Common myeloid progenitor, CD34-positive (primary cell): ENCODE measurements around the gene ZFP69B.

Experiments used
- CTCF ChIA-PET: fragments of 350-600 bp; sonication (Branson Sonifier 250); formaldehyde crosslinking; loops from one replicate; lab custom pipeline; 2021; ENCODE audit warnings: antibody characterized with exemption; lab: Charles Lee
- POLR2A ChIA-PET: fragments of 350-600 bp; sonication (Branson Sonifier 250); formaldehyde crosslinking; loops from one replicate; lab custom pipeline; 2021; ENCODE audit warnings: antibody characterized with exemption; lab: Charles Lee
- DNase-seq, 3 donors: peaks; one replicate each; pipeline versions ENCODE4 v3.0.0 to v3.0.0-alpha.2; 2013
- H3K27ac ChIP-seq, 2 experiments: 1 replicate in 1 of 2; 2 replicates in 1 of 2; pipeline ENCODE4 v1.7.0; 2013; ENCODE audit warnings: inconsistent platforms in 2 of 2, low read length in 2 of 2, mild to moderate bottlenecking in 2 of 2, low read depth in 1 of 2, moderate library complexity in 1 of 2; ENCODE audit not compliant: severe bottlenecking in 2 of 2, insufficient read depth in 1 of 2, poor library complexity in 1 of 2
- H3K27me3 ChIP-seq, 5 experiments: replicated peaks in 2 of 5; 1 replicate in 3 of 5; 2 replicates in 2 of 5; pipeline versions ENCODE4 v1.6.1 to v1.7.0; 2013; ENCODE audit warnings: low read length in 4 of 5, mild to moderate bottlenecking in 2 of 5, moderate library complexity in 2 of 5, inconsistent platforms in 1 of 5; ENCODE audit not compliant: insufficient read depth in 5 of 5, control insufficient read depth in 4 of 5
- H3K36me3 ChIP-seq, 4 experiments: 1 replicate in 2 of 4; 2 replicates in 2 of 4; pipeline versions ENCODE4 v1.6.1 to v1.7.0; 2013; ENCODE audit warnings: low read length in 3 of 4, control low read depth in 1 of 4, mild to moderate bottlenecking in 1 of 4; ENCODE audit not compliant: control insufficient read depth in 4 of 4, insufficient read depth in 4 of 4
- H3K4me1 ChIP-seq, 4 experiments: 1 replicate in 3 of 4; 2 replicates in 1 of 4; pipeline versions ENCODE4 v1.6.1 to v1.7.1; 2013; ENCODE audit warnings: low read length in 3 of 4, mild to moderate bottlenecking in 3 of 4, control low read depth in 1 of 4, inconsistent platforms in 1 of 4, moderate library complexity in 1 of 4; ENCODE audit not compliant: control insufficient read depth in 4 of 4, insufficient read depth in 4 of 4; ENCODE audit errors: control extremely low read depth in 1 of 4
- H3K4me3 ChIP-seq, 7 experiments: 1 replicate in 4 of 7; 2 replicates in 3 of 7; pipeline versions ENCODE4 v1.5.1 to v1.7.0; 2013; ENCODE audit warnings: mild to moderate bottlenecking in 7 of 7, low read length in 6 of 7, moderate library complexity in 6 of 7, inconsistent platforms in 2 of 7, low read depth in 2 of 7, control low read depth in 1 of 7; ENCODE audit not compliant: insufficient read depth in 4 of 7, control insufficient read depth in 1 of 7; ENCODE audit errors: extremely low read depth in 1 of 7
- H3K9me3 ChIP-seq, 5 experiments: 1 replicate in 4 of 5; 2 replicates in 1 of 5; pipeline versions ENCODE4 v1.6.1 to v1.7.1; 2013; ENCODE audit warnings: low read length in 4 of 5, mild to moderate bottlenecking in 2 of 5, inconsistent platforms in 1 of 5, low read depth in 1 of 5, moderate library complexity in 1 of 5; ENCODE audit not compliant: control insufficient read depth in 4 of 5, insufficient read depth in 2 of 5; ENCODE audit errors: control extremely low read depth in 1 of 5
- WGBS: methylation state at CpG from one replicate; pipeline ENCODE4 v1.1.5; 2013; ENCODE audit not compliant: insufficient coverage; 5-methylcytosine and 5-hydroxymethylcytosine counted together

Gene ZFP69B

DNA sequence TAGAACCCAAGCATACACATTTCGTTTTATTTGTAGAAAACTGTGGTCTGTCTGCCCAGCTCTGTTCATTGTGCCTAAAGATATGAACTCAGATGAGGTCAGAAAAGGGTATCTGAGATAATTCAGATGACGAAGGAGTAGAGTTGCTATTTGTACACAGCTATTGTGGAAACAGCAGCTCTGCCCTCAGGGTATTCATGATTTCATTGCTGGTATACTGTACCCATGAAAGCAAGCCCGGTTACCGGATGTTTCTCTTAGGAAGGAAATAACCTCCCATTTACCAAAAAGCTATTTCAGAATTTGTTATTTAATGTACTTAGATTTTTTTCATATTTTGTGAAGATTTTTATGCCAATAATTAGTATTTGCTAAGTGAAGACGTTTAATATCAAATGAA is 39.0 kb upstream of the ZFP69B start:
- Histone ChIP-seq H3K9me3 (no peaks in the 10 kb centered on the region), H3K4me3 (no peak overlapping the region), H3K4me1 (no peaks in the 10 kb centered on the region), H3K36me3 (peaks cover 25 to 72% (median 61%) of the 10 kb centered on the region in 4 experiments), H3K27me3 (no peaks in the 10 kb centered on the region), H3K27ac (no peak overlapping the region)
- ChIA-PET POLR2A (no interaction called here), CTCF (interaction anchor here (0.7 to 1.8 kb wide), 6 partner anchors 10 to 228 kb away, joined by 3 to 5 read pairs (median 3); no protein-coding TSS in a partner anchor)
- WGBS: 94% methylated on average over 2 of the region's 5 CpGs
- no peak for DNase-seq

DNA sequence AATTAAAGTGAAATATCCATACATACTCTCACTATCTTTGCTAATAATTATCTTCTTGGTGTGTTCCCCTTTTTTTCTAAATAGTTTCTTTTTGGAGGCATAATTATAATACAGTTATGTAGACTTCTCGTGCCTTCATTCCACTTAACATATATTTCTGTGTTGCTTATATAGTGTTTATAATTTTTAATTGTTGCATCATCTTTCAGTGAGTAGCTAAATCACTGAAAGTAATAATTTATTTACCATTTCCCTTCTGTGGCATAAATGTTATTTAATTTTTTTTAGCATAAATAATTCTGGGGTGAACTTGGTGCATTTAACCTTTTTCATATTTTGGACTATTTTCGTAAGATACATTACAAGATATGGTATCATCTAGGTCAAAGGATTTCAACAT is 38.4 kb upstream of the ZFP69B start:
- POLR2A ChIA-PET: no interaction called here
- peaks cover 30 to 74% (median 65%) of the 10 kb centered on the region in 4 experiments for H3K36me3 ChIP-seq

DNA sequence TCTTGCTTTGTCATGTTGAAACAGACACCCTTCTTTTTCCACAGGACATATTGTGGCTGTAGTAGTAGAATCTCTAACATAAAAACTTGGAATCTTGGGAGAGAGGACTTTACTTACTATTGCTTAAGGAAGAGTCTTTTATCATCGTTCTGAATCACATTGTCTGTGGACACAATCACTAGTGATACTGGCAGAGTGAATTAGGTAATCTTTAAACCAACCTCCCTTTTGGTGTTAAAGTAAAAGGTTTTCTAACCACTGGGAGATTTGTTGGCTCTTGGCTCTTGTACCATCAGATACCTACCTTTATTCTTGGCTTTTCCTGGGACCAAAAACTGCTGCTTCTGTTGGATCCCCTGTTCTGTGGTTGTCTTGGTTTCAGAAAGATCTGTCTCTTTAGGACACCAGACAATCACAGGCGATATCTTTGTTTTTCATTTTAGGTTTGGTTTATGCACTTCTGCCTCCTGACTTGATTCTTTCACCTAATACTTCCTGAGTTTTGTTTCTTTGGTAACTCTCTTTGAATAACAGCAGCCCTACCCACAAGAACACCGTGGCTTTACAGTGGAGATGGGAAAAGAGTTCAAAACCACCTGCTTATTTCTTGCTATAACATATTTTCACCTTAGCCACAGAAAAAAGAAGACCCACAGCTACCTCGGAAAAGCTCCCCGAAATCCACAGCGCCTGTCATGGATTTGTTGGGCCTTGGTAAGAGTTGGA is 36.6 kb upstream of the ZFP69B start:
- H3K4me3 ChIP-seq: no peak overlapping the region
- no peak for DNase-seq
- peak overlapping the region in 1 of 2 experiments; percentile 1 for H3K27ac ChIP-seq
- ChIA-PET POLR2A (no interaction called here), CTCF (interaction anchor here (0.5 kb wide), 1 partner anchor 223 kb away, joined by 3 read pairs; no protein-coding TSS in a partner anchor)
- peaks cover 34 to 82% (median 73%) of the 10 kb centered on the region in 4 experiments for H3K36me3 ChIP-seq
- 95% methylated on average over 3 of the region's 6 CpGs for WGBS
- H3K9me3 ChIP-seq: no peaks in the 10 kb centered on the region
- H3K27me3 ChIP-seq: no peaks in the 10 kb centered on the region
- no peaks in the 10 kb centered on the region for H3K4me1 ChIP-seq

More for the DNA sequence above, 38.4 kb upstream of the ZFP69B start:
- Histone ChIP-seq H3K9me3 (no peaks in the 10 kb centered on the region), H3K27ac (no peak overlapping the region), H3K4me1 (no peaks in the 10 kb centered on the region), H3K27me3 (no peaks in the 10 kb centered on the region), H3K4me3 (no peak overlapping the region)
- WGBS: no CpG with 5 or more reads among the region's 2 CpGs
- CTCF ChIA-PET: interaction anchor here (0.7 to 1.8 kb wide), 3 partner anchors 9 to 228 kb away, joined by 3 to 4 read pairs (median 3); no protein-coding TSS in a partner anchor
- no peak for DNase-seq

DNA sequence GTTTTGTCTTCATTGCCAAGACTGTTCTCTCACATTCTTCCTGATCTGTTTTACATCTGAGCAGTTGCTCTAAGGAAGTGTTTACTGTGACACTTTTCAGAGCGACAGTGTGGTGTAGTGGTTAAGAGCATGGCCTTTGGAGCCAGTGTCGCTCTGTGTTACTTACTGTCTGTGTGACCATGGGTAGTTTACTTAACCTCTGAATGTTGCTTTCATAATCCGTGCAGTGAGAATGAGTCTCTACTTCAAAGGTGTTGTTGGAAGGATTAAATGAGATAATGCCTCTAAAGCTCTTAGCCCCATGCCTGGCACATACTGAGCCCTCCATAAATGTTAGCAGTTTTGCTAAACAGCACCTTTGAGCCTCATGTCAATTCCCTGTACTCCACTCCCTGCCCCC is 35.9 kb upstream of the ZFP69B start:
- Histone ChIP-seq H3K4me3 (no peak overlapping the region), H3K27me3 (no peaks in the 10 kb centered on the region), H3K27ac (no peak overlapping the region), H3K36me3 (peaks cover 29 to 81% (median 66%) of the 10 kb centered on the region in 4 experiments), H3K4me1 (no peaks in the 10 kb centered on the region), H3K9me3 (no peaks in the 10 kb centered on the region)
- ChIA-PET CTCF (interaction anchor here (0.5 kb wide), 1 partner anchor 224 kb away, joined by 3 read pairs; no protein-coding TSS in a partner anchor), POLR2A (no interaction called here)
- DNase-seq: no peak
- WGBS: 100% methylated on average over 2 of the region's 3 CpGs

DNA sequence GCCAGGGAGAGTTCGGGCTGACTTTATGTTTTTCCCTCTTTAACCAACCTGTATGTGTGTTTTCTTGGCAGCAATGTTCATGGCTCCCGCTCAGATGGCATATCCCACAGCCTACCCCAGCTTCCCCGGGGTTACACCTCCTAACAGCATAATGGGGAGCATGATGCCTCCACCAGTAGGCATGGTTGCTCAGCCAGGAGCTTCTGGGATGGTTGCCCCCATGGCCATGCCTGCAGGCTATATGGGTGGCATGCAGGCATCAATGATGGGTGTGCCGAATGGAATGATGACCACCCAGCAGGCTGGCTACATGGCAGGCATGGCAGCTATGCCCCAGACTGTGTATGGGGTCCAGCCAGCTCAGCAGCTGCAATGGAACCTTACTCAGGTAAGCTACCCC is 33.6 kb upstream of the ZFP69B start:
- Histone ChIP-seq H3K4me3 (no peak overlapping the region), H3K27ac (no peak overlapping the region), H3K36me3 (peaks cover 24 to 65% (median 55%) of the 10 kb centered on the region in 4 experiments), H3K27me3 (no peaks in the 10 kb centered on the region), H3K9me3 (no peaks in the 10 kb centered on the region), H3K4me1 (peaks cover 3 to 15% (median 10%) of the 10 kb centered on the region in 4 experiments)
- POLR2A ChIA-PET: no interaction called here
- DNase-seq: no peak
- 100% methylated on average over 4 of the region's 4 CpGs for whole genome bisulfite sequencing
- CTCF ChIA-PET: interaction anchor here (1.4 to 1.7 kb wide), 3 partner anchors 9 to 263 kb away, joined by 3 to 4 read pairs (median 3); no protein-coding TSS in a partner anchor

DNA sequence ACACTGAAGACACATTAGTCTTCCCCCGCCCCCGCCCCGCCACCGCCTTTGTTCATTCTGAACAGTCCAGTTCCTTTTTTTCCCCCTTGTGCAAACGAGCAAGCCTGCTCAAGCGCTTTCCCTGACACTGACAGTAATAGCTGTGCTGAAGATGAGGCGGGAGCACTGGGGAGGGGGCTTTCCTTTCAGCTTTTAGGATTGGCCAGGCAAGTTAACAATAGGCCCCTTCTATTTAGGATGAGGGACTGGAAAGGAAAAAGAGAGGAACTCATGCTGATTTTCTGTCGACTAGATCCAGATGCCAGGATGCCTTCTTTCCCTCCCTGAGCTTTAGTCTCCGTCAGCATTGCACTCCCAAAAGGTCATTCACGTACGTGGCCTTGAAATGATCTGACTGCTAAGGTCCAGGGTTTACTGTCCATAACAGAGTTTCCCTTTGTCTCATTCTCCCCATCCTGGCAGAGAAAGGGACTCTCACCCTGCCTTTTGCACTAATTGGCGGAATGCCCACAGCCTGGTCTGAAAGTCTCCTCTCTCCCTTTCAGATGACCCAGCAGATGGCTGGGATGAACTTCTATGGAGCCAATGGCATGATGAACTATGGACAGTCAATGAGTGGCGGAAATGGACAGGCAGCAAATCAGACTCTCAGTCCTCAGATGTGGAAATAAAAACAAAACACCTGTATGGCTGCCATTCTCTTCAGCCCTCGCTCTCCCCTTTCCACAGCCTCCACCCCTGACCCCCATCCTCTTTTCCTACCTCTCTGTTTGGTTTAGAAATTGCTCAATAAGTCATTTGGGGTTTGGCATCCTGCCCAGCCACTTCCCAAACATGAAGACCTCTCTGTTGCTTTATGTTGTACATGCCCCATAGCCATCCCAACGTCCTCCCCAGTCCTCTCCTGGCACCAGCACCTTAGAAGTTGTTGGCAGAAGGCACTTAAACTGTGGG is 28.6 kb upstream of the ZFP69B start:
- peak; percentile 44 to 72 (median 61) for DNase-seq
- peaks cover 4 to 37% (median 23%) of the 10 kb centered on the region in 4 experiments for H3K4me1 ChIP-seq
- H3K9me3 ChIP-seq: peaks cover 0 to 6% (median 0%) of the 10 kb centered on the region in 5 experiments
- peak overlapping the region in 4 of 7 experiments; percentile 7 to 47 (median 40) for H3K4me3 ChIP-seq
- 28% methylated on average over 9 of the region's 15 CpGs for WGBS
- POLR2A ChIA-PET: no interaction called here
- CTCF ChIA-PET: interaction anchor here (0.7 to 1.3 kb wide), 3 partner anchors 10 to 16 kb away, joined by 3 read pairs; no protein-coding TSS in a partner anchor
- no peaks in the 10 kb centered on the region for H3K27me3 ChIP-seq
- H3K27ac ChIP-seq: no peak overlapping the region
- H3K36me3 ChIP-seq: peaks cover 13 to 40% (median 31%) of the 10 kb centered on the region in 4 experiments
